Peyer's patch (tissue), 4 donors: Measurements from ENCODE around the gene NXPH4.

Source experiments
- POLR2A ChIP-seq, 2 donors: fragments of 450-650 bp; IDR thresholded peaks; one replicate each; pipeline ENCODE4 v1.5.1; 2017; ENCODE audit warnings: antibody characterized with exemption in 2 of 2, mild to moderate bottlenecking in 2 of 2, moderate library complexity in 2 of 2
- TF ChIP-seq, protein P1 (sequence below), 6 experiments: fragments of 450-650 bp in 4 of 6; fragments of 200-600 bp in 2 of 6; sonication (generic) in 1 of 6; IDR thresholded peaks; one replicate each; pipeline ENCODE4 v1.5.1; 2017 to 2019; ENCODE audit warnings: antibody characterized with exemption in 6 of 6, mild to moderate bottlenecking in 3 of 6, moderate library complexity in 1 of 6

DNA sequence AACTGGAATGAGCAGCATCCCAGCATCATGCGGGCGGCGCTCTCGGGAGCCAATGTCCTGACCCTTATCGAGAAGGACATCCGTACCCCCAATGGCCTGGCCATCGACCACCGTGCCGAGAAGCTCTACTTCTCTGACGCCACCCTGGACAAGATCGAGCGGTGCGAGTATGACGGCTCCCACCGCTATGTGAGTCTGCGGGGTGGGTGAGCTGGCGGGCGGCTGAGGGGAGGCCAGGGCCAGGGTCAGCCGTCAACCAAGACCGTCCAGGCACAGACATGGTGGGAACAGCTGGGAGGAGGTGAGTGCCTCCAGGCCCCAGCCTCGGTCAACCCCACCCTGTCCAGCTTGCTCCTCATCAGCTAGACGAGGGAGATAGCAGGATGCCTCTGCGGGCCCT lies 25.8 kb upstream of the NXPH4 start:
- TF ChIP-seq POLR2A (IDR thresholded peaks at IDR 0.05): no peak
- TF ChIP-seq, protein P1, sequence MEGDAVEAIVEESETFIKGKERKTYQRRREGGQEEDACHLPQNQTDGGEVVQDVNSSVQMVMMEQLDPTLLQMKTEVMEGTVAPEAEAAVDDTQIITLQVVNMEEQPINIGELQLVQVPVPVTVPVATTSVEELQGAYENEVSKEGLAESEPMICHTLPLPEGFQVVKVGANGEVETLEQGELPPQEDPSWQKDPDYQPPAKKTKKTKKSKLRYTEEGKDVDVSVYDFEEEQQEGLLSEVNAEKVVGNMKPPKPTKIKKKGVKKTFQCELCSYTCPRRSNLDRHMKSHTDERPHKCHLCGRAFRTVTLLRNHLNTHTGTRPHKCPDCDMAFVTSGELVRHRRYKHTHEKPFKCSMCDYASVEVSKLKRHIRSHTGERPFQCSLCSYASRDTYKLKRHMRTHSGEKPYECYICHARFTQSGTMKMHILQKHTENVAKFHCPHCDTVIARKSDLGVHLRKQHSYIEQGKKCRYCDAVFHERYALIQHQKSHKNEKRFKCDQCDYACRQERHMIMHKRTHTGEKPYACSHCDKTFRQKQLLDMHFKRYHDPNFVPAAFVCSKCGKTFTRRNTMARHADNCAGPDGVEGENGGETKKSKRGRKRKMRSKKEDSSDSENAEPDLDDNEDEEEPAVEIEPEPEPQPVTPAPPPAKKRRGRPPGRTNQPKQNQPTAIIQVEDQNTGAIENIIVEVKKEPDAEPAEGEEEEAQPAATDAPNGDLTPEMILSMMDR (IDR thresholded peaks at IDR 0.05): no peak
